Measurements from ENCODE around the gene CEP68.

GRCh38 chr2:65056215-65057053 lies at the start of gene CEP68:
- peak in 1 of 6 experiments; percentile 32 for TF ChIP-seq CTCF (IDR thresholded peaks at IDR 0.05)
- peak; percentile 72 to 83 for TF ChIP-seq POLR2A (IDR thresholded peaks at IDR 0.05)
